DND-41 (cell line): ENCODE data around the gene CUBN.

ENCODE experiments used
- EZH2 ChIP-seq: IDR thresholded peaks from 3 replicates; pipeline ENCODE4 v1.6.1; 2012; ENCODE audit warnings: borderline replicate concordance, low read depth, mild to moderate bottlenecking, moderate library complexity, low read length, inconsistent platforms; ENCODE audit not compliant: severe bottlenecking
- TF ChIP-seq, protein P1 (sequence below): IDR thresholded peaks from 2 replicates; pipeline ENCODE4 v1.5.1; 2012; ENCODE audit warnings: borderline replicate concordance, low read length, moderate library complexity, mild to moderate bottlenecking; ENCODE audit not compliant: poor library complexity, severe bottlenecking; ENCODE audit errors: extremely low read depth

GRCh38 chr10:16933783-16934182 lies 195.8 kb downstream of the CUBN start:
- TF ChIP-seq, protein P1, sequence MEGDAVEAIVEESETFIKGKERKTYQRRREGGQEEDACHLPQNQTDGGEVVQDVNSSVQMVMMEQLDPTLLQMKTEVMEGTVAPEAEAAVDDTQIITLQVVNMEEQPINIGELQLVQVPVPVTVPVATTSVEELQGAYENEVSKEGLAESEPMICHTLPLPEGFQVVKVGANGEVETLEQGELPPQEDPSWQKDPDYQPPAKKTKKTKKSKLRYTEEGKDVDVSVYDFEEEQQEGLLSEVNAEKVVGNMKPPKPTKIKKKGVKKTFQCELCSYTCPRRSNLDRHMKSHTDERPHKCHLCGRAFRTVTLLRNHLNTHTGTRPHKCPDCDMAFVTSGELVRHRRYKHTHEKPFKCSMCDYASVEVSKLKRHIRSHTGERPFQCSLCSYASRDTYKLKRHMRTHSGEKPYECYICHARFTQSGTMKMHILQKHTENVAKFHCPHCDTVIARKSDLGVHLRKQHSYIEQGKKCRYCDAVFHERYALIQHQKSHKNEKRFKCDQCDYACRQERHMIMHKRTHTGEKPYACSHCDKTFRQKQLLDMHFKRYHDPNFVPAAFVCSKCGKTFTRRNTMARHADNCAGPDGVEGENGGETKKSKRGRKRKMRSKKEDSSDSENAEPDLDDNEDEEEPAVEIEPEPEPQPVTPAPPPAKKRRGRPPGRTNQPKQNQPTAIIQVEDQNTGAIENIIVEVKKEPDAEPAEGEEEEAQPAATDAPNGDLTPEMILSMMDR: no peak
- no peak for TF ChIP-seq EZH2
